ENCODE results near the gene TIRAP. TPM values are rescaled to one million over a fixed set of nuclear protein-coding genes. Genes with fewer than 3 reads are reported as not detected.

TIRAP gene
- total and polyA plus RNA-seq, 9 of the 15 experiments (the other 6 are each of a cell fraction or from before 2014, with no cell fraction given): 0.60 to 8.7 (median 3.7) TPM

- TF ChIP-seq, protein P1, sequence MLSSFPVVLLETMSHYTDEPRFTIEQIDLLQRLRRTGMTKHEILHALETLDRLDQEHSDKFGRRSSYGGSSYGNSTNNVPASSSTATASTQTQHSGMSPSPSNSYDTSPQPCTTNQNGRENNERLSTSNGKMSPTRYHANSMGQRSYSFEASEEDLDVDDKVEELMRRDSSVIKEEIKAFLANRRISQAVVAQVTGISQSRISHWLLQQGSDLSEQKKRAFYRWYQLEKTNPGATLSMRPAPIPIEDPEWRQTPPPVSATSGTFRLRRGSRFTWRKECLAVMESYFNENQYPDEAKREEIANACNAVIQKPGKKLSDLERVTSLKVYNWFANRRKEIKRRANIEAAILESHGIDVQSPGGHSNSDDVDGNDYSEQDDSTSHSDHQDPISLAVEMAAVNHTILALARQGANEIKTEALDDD (IDR thresholded peaks at IDR 0.05): no peak
Observed at GRCh38 chr11:126312961-126313360, 30.1 kb downstream of the TIRAP start (continued).

DNA sequence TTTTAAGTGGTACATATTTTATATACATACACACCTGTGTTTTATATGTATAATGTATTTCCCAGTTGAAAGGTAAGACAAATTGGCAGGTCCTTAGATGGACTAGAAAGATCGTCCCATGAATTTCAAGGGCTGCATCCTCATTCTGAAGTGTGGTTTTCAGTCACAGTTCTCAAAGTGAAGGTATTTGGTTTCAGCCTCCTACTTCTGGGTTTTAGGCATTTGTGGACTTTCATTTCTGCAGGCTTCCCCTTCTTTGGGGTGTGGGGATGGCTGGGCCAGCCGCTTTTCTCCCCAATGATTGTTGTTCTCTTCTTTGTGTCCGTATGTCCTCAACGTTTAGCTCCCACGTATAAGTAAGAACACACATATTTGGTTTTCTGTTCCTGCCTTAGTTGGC, 30.9 kb downstream of the TIRAP start:
- H3K36me3 ChIP-seq (ENCODE audit: control insufficient read depth, insufficient read depth, low read length): peaks cover 4% of the 10 kb centered on the region; the same call in 2 of the 3 replicates
- H3K4me2 ChIP-seq (ENCODE audit: insufficient read depth, low read length): no peak overlapping the region
- FAIRE-seq: no peak
- H3K4me1 ChIP-seq (replicated peaks in 1 of 2; ENCODE audit: control insufficient read depth in 2 of 2, insufficient read depth in 2 of 2, low read length in 2 of 2): no peaks in the 10 kb centered on the region; a peak in 2 of 5 replicates
- H2AFZ ChIP-seq (ENCODE audit: low read depth, low read length): no peak overlapping the region
- ChIA-PET CTCF (ENCODE audit: low intra/inter-chr PET ratio) (no interaction called here), POLR2A (no interaction called here)
- no TSS peak for BruUV-seq (replicated peaks)
- ATAC-seq: no peak
- H3K9ac ChIP-seq (ENCODE audit: insufficient read depth in 1 of 2, low read depth in 2 of 2, low read length in 2 of 2): no peak overlapping the region
- 85% methylated on average over 5 of the region's 5 CpGs for WGBS (ENCODE audit: insufficient coverage, low coverage, missing lambda C conversion rate)
- H3K27ac ChIP-seq (ENCODE audit: extremely low read depth, low read depth, low read length): no peak overlapping the region
- H3K9me1 ChIP-seq (ENCODE audit: control insufficient read depth, insufficient read depth, low read length): no peaks in the 10 kb centered on the region
- TF ChIP-seq SREBF1 (IDR thresholded peaks at IDR 0.05; ENCODE audit: borderline replicate concordance, low read depth, low read length): no peak
- in situ Hi-C loops (cut with MboI): loop anchor here (25.0 kb wide), 2 partner anchors 98 to 673 kb away; no protein-coding TSS in a partner anchor
- no peaks in the 10 kb centered on the region for H4K20me1 ChIP-seq (replicated peaks; ENCODE audit: control insufficient read depth, insufficient read depth, low read length)
- intact Hi-C loops (cut with micrococcal nuclease): loop anchor here (5.0 kb wide), 1 partner anchor 108 kb away; no protein-coding TSS in a partner anchor
- no peak overlapping the region for H3K4me3 ChIP-seq
- no peaks in the 10 kb centered on the region for H3K27me3 ChIP-seq (ENCODE audit: control insufficient read depth in 2 of 2, insufficient read depth in 2 of 2, low read length in 2 of 2)
- DNase-seq (ENCODE audit: extremely low read depth in 1 of 4, low spot score in 3 of 4): no peak
- no peaks in the 10 kb centered on the region for H3K79me2 ChIP-seq (ENCODE audit: control insufficient read depth, insufficient read depth, low read length)
- no peaks in the 10 kb centered on the region for H3K9me3 ChIP-seq (replicated peaks; ENCODE audit: control insufficient read depth, insufficient read depth, low read depth, low read length)

DNA sequence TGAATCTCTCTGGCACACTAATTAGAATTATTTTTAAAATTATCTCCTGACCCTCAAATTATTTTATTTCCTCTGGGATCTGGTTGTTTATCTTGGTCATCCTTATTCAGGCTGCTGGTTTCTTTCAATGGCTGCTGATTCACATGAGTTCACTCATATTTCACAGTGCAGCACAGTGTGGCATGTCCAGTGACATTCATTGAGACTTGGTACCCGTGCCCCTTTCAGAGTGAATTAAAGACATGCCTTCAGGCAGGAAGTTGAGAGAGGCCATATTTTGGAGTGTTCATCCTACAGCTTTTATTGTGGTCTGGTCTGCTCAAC, 34.5 kb downstream of the TIRAP start:
- no TSS peak for BruUV-seq (replicated peaks)
- in situ Hi-C loops (cut with MboI): loop anchor here (25.0 kb wide), 2 partner anchors 95 to 670 kb away; no protein-coding TSS in a partner anchor
- no peaks in the 10 kb centered on the region for H3K79me2 ChIP-seq (ENCODE audit: control insufficient read depth, insufficient read depth, low read length)

More for the DNA sequence above, 34.5 kb downstream of the TIRAP start:
- Histone ChIP-seq H4K20me1 (replicated peaks; ENCODE audit: control insufficient read depth, insufficient read depth, low read length) (peaks cover 3% of the 10 kb centered on the region; the same call in 1 of the 2 replicates), H3K36me3 (ENCODE audit: control insufficient read depth, insufficient read depth, low read length) (no peaks in the 10 kb centered on the region), H3K4me1 (replicated peaks in 1 of 2; ENCODE audit: control insufficient read depth in 2 of 2, insufficient read depth in 2 of 2, low read length in 2 of 2) (no peaks in the 10 kb centered on the region; a peak in 2 of 5 replicates), H2AFZ (ENCODE audit: low read depth, low read length) (no peak overlapping the region), H3K4me3 (no peak overlapping the region), H3K27me3 (ENCODE audit: control insufficient read depth in 2 of 2, insufficient read depth in 2 of 2, low read length in 2 of 2) (no peaks in the 10 kb centered on the region), H3K4me2 (ENCODE audit: insufficient read depth, low read length) (no peak overlapping the region), H3K27ac (ENCODE audit: extremely low read depth, low read depth, low read length) (no peak overlapping the region), H3K9me1 (ENCODE audit: control insufficient read depth, insufficient read depth, low read length) (no peaks in the 10 kb centered on the region), H3K9me3 (replicated peaks; ENCODE audit: control insufficient read depth, insufficient read depth, low read depth, low read length) (no peaks in the 10 kb centered on the region), H3K9ac (ENCODE audit: insufficient read depth in 1 of 2, low read depth in 2 of 2, low read length in 2 of 2) (no peak overlapping the region)
- no peak for ATAC-seq
- TF ChIP-seq ZBTB17 (CRISPR knock-in tag; IDR thresholded peaks at IDR 0.05) (no peak), TCF7 (IDR thresholded peaks at IDR 0.05; ENCODE audit: borderline replicate concordance) (no peak), NFE2 (IDR thresholded peaks at IDR 0.05; ENCODE audit: low read depth) (no peak), TAF7 (tag; IDR thresholded peaks at IDR 0.05) (no peak), ZFX (CRISPR knock-in tag; IDR thresholded peaks at IDR 0.05) (no peak), NR4A1 (CRISPR knock-in tag; IDR thresholded peaks at IDR 0.05) (no peak), NR4A1 (tag; IDR thresholded peaks at IDR 0.05) (no peak)
- no peak for DNase-seq (ENCODE audit: extremely low read depth in 1 of 4, low spot score in 3 of 4)
- 77% methylated on average over 1 of the region's 1 CpG for WGBS (ENCODE audit: insufficient coverage, low coverage, missing lambda C conversion rate)
- ChIA-PET POLR2A (interaction anchor here (1.5 kb wide), 1 partner anchor 10 kb away, joined by 5 read pairs; no protein-coding TSS in a partner anchor), CTCF (ENCODE audit: low intra/inter-chr PET ratio) (no interaction called here)
- intact Hi-C loops (cut with micrococcal nuclease): no loop called here
- FAIRE-seq: no peak

Data from K562 (cell line).